A673 (cell line): ENCODE data around the gene SIX2. TPM values are rescaled to one million over a fixed set of nuclear protein-coding genes. Genes with fewer than 3 reads are reported as not detected.

Experiments
- Bru-seq: library from RNA; stranded (reverse); fragments of 400-500 nt; gene quantifications from one replicate; lab custom pipeline; 2021; lab: Mats Ljungman, UMichigan
- BruChase-seq, 2 experiments: library from RNA; stranded (reverse); fragments of 400-500 nt; gene quantifications; one replicate each; lab custom pipeline; 2021; lab: Mats Ljungman, UMichigan
- BruUV-seq: library from RNA; stranded (reverse); fragments of 400-500 nt; replicated peaks from 2 replicates; lab custom pipeline; 2021; lab: Mats Ljungman, UMichigan
- CTCF ChIA-PET: fragments of 300-600 bp; sonication (Branson Sonifier 250); formaldehyde crosslinking; loops from one replicate; lab custom pipeline; 2022; ENCODE audit warnings: antibody characterized with exemption; lab: Charles Lee
- POLR2A ChIA-PET: fragments of 300-600 bp; sonication (Branson Sonifier 250); formaldehyde crosslinking; loops from one replicate; lab custom pipeline; 2022; ENCODE audit warnings: antibody characterized with exemption; ENCODE audit not compliant: low non-redundant PET; lab: Charles Lee
- DNase-seq: peaks from one replicate; pipeline ENCODE4 v3.0.0-alpha.2; 2015; ENCODE audit warnings: low spot score
- H3K27ac ChIP-seq: fragments of 200-600 bp; sonication (generic); 2 replicates; pipeline ENCODE4 v1.5.1; 2016; ENCODE audit warnings: mixed run types, low read depth, mild to moderate bottlenecking, mixed read lengths, antibody characterized with exemption, low read length; ENCODE audit not compliant: poor library complexity, severe bottlenecking
- H3K27me3 ChIP-seq: fragments of 200-600 bp; sonication (generic); replicated peaks from 2 replicates; pipeline ENCODE4 v1.6.1; 2017; ENCODE audit warnings: mixed run types, low read depth, mild to moderate bottlenecking, mixed read lengths, antibody characterized with exemption, low read length; ENCODE audit not compliant: insufficient read depth, poor library complexity
- H3K36me3 ChIP-seq: fragments of 200-600 bp; sonication (generic); 2 replicates; pipeline ENCODE4 v1.6.1; 2016; ENCODE audit warnings: mixed run types, mild to moderate bottlenecking, mixed read lengths, antibody characterized with exemption, low read length; ENCODE audit not compliant: insufficient read depth, poor library complexity, severe bottlenecking
- H3K4me1 ChIP-seq: fragments of 200-600 bp; sonication (generic); 2 replicates; pipeline ENCODE4 v1.6.1; 2017; ENCODE audit warnings: mixed run types, mild to moderate bottlenecking, mixed read lengths, antibody characterized with exemption, low read length; ENCODE audit not compliant: insufficient read depth, poor library complexity, severe bottlenecking
- H3K4me3 ChIP-seq: fragments of 200-600 bp; sonication (generic); 2 replicates; pipeline ENCODE4 v1.5.1; 2016; ENCODE audit warnings: low read depth, mixed run types, mild to moderate bottlenecking, mixed read lengths, low read length; ENCODE audit not compliant: poor library complexity, severe bottlenecking
- H3K9me3 ChIP-seq: fragments of 200-600 bp; sonication (generic); 2 replicates; pipeline ENCODE4 v1.6.1; 2016; ENCODE audit warnings: mixed run types, low read depth, mild to moderate bottlenecking, mixed read lengths, antibody characterized with exemption, low read length; ENCODE audit not compliant: poor library complexity, severe bottlenecking
- CTCF ChIP-seq: fragments of 300-800, 200-600 bp; sonication (generic); conservative IDR thresholded peaks from 2 replicates; pipeline ENCODE4 v1.5.1; 2017; ENCODE audit warnings: low read depth, mild to moderate bottlenecking, antibody characterized with exemption, low read length, moderate library complexity, mixed read lengths
- EZH2 ChIP-seq: fragments of 200-600 bp; sonication (generic); IDR thresholded peaks from 2 replicates; pipeline ENCODE4 v1.6.1; 2017; ENCODE audit warnings: borderline replicate concordance, low read depth, mild to moderate bottlenecking, mixed read lengths, antibody characterized with exemption, low read length; ENCODE audit not compliant: poor library complexity, severe bottlenecking
- intact Hi-C: fragments of 100-400 bp; cut with micrococcal nuclease; formaldehyde crosslinking; loops from one replicate; pipeline ENCODE4 v1.10.0; 2022; ENCODE audit not compliant: unreplicated experiment
- long read RNA-seq: library from polyadenylated mRNA; stranded (forward); transcript quantifications from one replicate; pipeline ENCODE4 v2.0.0, GENCODE V29; 2022
- total RNA-seq: library from RNA; stranded (reverse); gene quantifications from 2 replicates; pipeline ENCODE4 v1.2.3, GENCODE V29; 2021

Gene SIX2
- not detected in 2 replicates for total RNA-seq
- Bru-seq, nascent RNA: percentile 13 among the genes with signal in this experiment
- BruChase-seq, experiment 1, labeled RNA remaining after a 2-hour chase: not detected
- not detected for BruChase-seq, experiment 2, labeled RNA remaining after a 6-hour chase
- long read RNA-seq: 0 reads

DNA sequence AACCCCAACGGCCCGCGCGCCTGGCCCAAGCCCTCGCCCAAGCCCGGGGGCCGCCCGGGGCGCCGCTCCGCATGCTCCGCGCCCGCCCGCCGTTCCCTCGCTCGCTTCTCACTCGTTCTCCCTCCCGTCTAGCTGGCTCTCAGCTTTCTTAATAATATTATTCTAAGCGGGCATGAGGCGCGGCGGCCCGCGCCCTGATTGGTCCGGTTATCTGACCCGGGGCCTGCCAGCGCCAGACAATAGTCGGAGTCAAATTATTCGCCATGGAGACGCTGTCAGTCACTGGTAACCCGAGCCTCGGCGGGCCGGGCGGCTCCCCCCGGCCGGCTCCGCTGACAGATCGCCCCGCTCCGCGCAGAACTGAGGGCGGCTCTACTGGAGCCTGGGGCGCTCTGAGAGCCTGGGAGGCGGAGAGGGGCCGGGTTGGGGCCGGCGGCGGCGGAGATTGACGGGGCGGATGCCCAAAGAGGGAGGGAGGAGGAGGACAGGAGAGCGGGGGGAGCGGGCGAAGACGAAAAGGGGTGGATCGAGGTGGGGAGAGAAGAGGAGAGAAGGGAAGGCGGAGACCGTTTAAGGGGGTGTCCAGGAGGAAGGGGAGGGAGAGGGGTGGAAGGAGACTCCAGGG is at the start of gene SIX2:
SIX2 (minus strand) TSS at position 150 of the 625 bp plus-strand sequence. CDS start 342 bp downstream, outside the sequence.
- H3K9me3 ChIP-seq: no peaks in the 10 kb centered on the region
- no peak within 1 kb of the TSS for H3K27ac ChIP-seq
- H3K27me3 ChIP-seq: peaks cover 26% of the 10 kb centered on the region
- H3K36me3 ChIP-seq: no peaks in the 10 kb centered on the region
- peaks cover 6% of the 10 kb centered on the region for H3K4me1 ChIP-seq
- DNase-seq: peak; percentile 97
- CTCF ChIA-PET: interaction anchor here (0.5 to 1.6 kb wide), 4 partner anchors 10 to 436 kb away, joined by 3 to 4 read pairs (median 3); no protein-coding TSS in a partner anchor
- POLR2A ChIA-PET: interaction anchor here (0.7 kb wide), 2 partner anchors 76 to 491 kb away, joined by 7 read pairs; no protein-coding TSS in a partner anchor
- intact Hi-C loops: no loop called here
- BruUV-seq: no TSS peak
- TF ChIP-seq EZH2 (no peak), CTCF (no peak)
- peak within 1 kb of the TSS; percentile 49 for H3K4me3 ChIP-seq

- TF ChIP-seq EZH2 (no peak), CTCF (no peak)
- DNase-seq: no peak
- intact Hi-C loops: no loop called here
- no TSS peak for BruUV-seq
- CTCF ChIA-PET: interaction anchor here (0.6 kb wide), 1 partner anchor 560 kb away, joined by 5 read pairs; no protein-coding TSS in a partner anchor
- no peaks in the 10 kb centered on the region for H3K27me3 ChIP-seq
- no peaks in the 10 kb centered on the region for H3K9me3 ChIP-seq
- no peaks in the 10 kb centered on the region for H3K4me1 ChIP-seq
- POLR2A ChIA-PET: no interaction called here
- H3K36me3 ChIP-seq: no peaks in the 10 kb centered on the region
- H3K27ac ChIP-seq: no peak overlapping the region
- no peak overlapping the region for H3K4me3 ChIP-seq
Observed at GRCh38 chr2:45055162-45055605, 45.9 kb upstream of the SIX2 start.

GRCh38 chr2:45053966-45054365 is 44.7 kb upstream of the SIX2 start:
- CTCF ChIA-PET: no interaction called here
- no TSS peak for BruUV-seq
- TF ChIP-seq EZH2 (no peak), CTCF (no peak)
- no peaks in the 10 kb centered on the region for H3K4me1 ChIP-seq
- no peak overlapping the region for H3K4me3 ChIP-seq
- H3K9me3 ChIP-seq: no peaks in the 10 kb centered on the region
- H3K27ac ChIP-seq: no peak overlapping the region
- H3K27me3 ChIP-seq: peaks cover 2% of the 10 kb centered on the region
- intact Hi-C loops: no loop called here
- POLR2A ChIA-PET: no interaction called here
- H3K36me3 ChIP-seq: no peaks in the 10 kb centered on the region
- no peak for DNase-seq
